GM20431 (cell line): Measurements from ENCODE around the gene PGM2L1.

Source experiments
- in situ Hi-C: fragments of 300-500 bp; cut with MseI, MboI; formaldehyde crosslinking; loops from one replicate; pipeline ENCODE4 v1.15.0; 2020; ENCODE audit warnings: low sequenced_read_pairs; ENCODE audit not compliant: unreplicated experiment

PGM2L1 gene

GRCh38 chr11:74311352-74311926 lies 86.8 kb downstream of the PGM2L1 start, which contains the start of gene P4HA3:
Gene P4HA3, minus strand, starts transcription at chr11:74311640. Its CDS starts 29 bp downstream, at chr11:74311611.
- in situ Hi-C loops = no loop called here

- in situ Hi-C loops = no loop called here
These were observed 87.4 kb downstream of the PGM2L1 start for GRCh38 chr11:74310857-74311256.

DNA sequence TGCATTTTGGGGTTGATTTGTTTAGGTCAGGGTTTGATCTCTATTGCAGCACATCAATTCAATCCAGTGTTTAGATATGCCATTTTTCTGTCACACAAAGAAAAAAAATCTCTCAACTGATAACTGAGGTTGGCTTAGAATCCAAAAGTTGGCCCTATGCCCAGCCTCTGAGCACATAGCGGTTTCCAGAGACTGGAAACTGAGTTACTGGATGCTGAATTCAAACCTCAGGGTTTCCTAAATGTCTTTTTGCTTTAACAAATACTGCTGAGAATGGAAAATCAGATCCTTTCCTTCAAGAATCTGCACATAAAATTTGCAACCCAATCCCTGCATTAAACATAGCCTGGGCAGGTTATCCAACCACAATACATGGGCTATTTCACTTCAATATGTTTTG lies 90.8 kb downstream of the PGM2L1 start:
- in situ Hi-C loops = no loop called here

DNA sequence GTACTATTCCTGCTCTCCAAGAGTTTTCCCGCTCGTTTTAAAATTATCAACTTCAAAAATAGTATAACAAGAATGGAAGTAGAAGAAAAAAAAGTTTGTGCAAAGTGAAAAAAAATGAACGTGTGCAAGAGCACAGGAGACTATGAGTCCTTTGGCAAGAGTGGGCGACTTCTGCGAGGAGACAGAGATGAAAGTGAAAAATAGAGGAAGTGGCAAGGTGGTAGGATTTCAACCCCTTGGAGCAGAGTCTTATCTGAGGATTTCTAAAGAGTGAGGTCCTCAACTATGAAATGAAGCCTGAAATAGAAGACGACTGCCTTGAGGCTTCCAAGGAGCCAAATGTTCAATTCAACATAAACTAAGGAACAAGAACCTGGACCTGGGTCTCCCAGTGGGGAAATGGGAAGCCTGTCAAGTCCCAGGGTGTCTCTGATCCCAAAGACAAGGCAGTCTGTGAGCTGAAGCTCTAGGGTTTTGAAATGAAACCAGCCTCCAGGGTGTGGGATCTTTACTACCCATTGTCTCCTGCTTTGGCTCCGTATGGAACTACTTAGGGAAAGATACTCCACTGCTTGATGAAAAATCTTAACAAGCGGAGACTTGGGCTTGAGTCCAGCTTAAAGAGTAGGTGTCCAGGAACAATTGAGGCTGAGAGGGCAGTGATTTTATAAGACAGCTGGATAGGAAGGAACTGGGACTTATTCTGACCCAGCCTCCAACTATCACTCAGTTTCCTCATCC lies 91.6 kb downstream of the PGM2L1 start:
- in situ Hi-C loops = no loop called here

DNA sequence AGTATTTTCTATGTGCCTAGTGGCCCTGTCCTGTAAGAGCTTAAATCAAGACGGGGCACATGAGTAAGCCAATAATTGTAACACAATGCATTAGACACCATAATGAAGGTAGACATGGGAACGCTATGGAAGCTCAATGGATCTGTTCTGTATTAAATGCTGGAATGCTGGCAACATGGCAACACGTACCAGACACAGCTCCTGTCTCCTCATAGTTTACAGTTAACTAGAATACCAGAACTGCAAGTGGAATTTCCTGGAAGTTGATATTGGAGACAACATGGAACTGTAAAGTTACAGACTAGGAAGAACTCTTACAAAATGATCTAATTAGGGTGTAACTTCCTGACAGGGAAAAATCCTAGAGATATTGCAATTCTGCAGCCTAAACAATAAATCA lies 99.2 kb downstream of the PGM2L1 start:
- in situ Hi-C loops = no loop called here

- in situ Hi-C loops = no loop called here
These were observed 100.7 kb downstream of the PGM2L1 start for GRCh38 chr11:74297484-74297883.

DNA sequence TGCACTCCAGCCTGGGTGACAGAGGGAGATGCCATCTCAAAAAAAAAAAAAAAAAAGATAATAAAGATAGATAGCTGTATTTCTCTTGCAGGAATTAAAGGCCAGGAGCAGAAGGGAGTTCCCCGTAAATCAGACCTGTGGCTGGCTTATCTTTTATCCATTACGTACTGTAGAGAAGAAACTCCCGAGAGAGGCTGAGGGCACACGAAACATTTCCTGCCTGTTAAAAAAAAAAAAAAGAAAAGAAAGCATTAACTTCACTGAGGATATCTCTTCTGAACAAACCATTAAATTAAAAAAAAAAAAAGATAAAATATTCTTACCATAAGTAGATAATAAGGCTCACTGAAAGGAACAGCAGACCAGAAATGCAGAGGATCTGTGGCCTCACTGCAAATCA lies 109.3 kb downstream of the PGM2L1 start:
- in situ Hi-C loops = no loop called here

DNA sequence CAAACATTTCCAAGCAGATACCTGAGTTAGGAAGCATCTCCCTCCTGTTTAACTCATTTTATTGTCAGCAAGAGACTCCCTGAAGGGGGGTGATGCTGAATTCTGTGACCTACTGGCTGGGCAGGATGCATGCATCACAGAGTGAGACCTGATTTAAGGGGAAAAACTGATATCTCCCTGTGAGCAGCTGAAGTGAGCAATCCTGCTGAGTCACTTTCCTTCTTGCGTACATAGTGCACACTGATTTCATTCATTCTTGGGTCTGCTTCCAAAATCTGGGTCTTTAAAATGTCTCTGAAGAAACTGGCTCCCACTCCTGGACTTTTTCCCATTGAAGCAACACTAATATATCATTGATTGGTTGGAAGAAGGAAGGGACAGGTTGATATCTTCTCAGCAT lies 110.1 kb downstream of the PGM2L1 start:
- in situ Hi-C loops = no loop called here

DNA sequence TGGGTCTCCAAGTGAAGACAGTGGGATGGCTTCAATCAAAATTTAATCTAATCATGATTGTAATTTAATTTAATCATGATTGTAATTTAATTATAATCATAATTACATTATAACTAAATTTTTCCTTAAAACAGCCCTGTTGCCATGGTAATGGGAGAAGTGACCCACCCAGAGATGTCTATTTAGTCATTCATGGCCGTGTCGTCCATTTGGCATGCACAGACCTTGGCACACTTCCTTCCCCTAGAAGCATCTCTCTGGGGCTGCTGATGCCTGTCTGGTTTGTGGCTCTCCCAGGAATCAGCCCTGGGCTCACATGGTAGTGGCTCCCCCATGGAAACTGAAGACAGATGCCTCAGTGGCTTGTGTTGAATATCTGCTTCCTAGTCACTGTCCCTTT lies 113.8 kb downstream of the PGM2L1 start:
- in situ Hi-C loops = no loop called here

- in situ Hi-C loops = no loop called here
These were observed 114.6 kb downstream of the PGM2L1 start for GRCh38 chr11:74283580-74284180.

- in situ Hi-C loops = no loop called here
These were observed 115.3 kb downstream of the PGM2L1 start for GRCh38 chr11:74282914-74283371.

DNA sequence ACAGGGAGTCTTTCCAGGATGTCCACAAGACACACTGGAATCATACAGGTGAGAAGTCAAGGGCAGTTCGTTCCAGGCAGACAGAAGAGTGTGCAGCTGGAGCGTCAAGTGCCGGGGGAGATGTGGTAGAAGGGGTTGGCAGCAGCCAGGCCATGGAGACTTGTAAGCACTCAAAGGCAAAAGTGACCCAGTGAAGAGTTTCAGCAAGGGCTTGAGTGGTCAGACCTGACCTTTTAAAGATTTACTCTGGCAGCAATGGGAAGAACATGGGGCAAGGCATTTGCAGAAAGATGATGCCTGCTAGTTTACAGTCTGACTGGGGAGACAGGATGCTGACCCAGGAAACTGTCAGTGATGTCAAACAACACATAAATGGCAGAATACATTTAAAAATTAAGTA lies 115.8 kb downstream of the PGM2L1 start:
- in situ Hi-C loops = no loop called here

DNA sequence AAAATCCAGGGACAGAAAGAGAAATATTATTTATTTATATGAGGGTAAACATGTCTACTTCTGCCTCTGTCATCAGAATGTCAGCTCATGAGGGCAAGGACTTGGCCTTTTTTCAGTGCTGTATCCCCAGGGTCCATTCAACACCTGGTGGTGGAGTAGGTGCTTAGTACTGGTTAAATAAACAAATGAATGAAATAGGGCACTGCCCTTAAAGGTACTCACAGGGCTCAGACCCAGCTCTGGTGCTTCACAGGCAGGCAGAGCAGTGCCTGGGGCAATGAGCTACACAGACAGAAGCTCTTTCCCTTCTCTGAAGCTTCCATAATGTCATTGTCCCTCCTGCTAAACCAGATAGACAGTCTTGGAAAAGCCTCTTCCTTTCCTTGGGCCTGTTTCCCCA lies 117.7 kb downstream of the PGM2L1 start:
- in situ Hi-C loops = no loop called here
